Fibroblast of the aortic adventitia (primary cell): ENCODE results near the gene GLCCI1. TPM values are rescaled to one million over a fixed set of nuclear protein-coding genes. Genes with fewer than 3 reads are reported as not detected.
"Not testable (repeated sequence)": the region's sequence is repeated elsewhere in the genome, so short reads cannot be mapped to it uniquely, and the experiment has no call there.

ENCODE experiments used
- DNase-seq: peaks from one replicate; pipeline ENCODE4 v3.0.0-alpha.2; 2010; ENCODE audit warnings: low read depth
- H3K4me3 ChIP-seq: 2 replicates; pipeline ENCODE4 v1.5.1; 2011; ENCODE audit warnings: low read depth, mild to moderate bottlenecking, control low read depth, low read length, moderate library complexity
- CTCF ChIP-seq: IDR thresholded peaks from 2 replicates; pipeline ENCODE4 v1.5.1; 2011; ENCODE audit warnings: mild to moderate bottlenecking, low read length, control low read depth, inconsistent platforms; ENCODE audit not compliant: insufficient read depth
- total RNA-seq: library from RNA; depleted of rRNA; stranded (reverse); fragments of >200 nt; gene quantifications from 2 replicates; pipeline ENCODE4 v1.2.3, GENCODE V29; 2012; ENCODE audit warnings: low replicate concordance

Gene GLCCI1
- total RNA-seq, 1 donor, result 11.7 TPM

- H3K4me3 ChIP-seq, result no peak overlapping the region
- TF ChIP-seq CTCF, result no peak
- no peak for DNase-seq
Observed at GRCh38 chr7:7984424-7984823, 15.8 kb downstream of the GLCCI1 start.

GRCh38 chr7:7988706-7989105, 20.1 kb downstream of the GLCCI1 start:
- no peak overlapping the region for H3K4me3 ChIP-seq
- no peak for TF ChIP-seq CTCF
- no peak for DNase-seq

DNA sequence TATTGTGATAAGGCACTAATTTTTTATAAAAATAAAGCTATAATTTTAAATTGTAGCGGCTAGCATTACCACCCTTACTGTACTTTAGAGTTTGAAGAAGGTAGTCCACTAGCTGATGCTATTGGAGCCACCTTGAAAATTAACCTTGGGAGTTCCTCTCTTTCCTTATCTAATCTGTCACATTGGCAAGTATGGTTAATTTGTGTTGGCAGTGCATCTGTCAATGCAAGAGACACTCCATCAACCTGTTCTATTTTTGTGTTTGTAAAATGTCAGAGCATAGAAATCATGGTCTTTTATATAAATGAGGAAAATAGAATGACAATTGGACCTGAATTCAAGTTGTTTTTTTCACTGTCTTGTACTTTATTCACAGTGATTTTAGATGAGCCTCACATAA, 20.5 kb downstream of the GLCCI1 start:
- H3K4me3 ChIP-seq, result no peak overlapping the region
- DNase-seq, result no peak
- no peak for TF ChIP-seq CTCF

- H3K4me3 ChIP-seq, result no peak overlapping the region
- DNase-seq, result no peak
- TF ChIP-seq CTCF, result no peak
Observed at GRCh38 chr7:7989616-7990440, 21.2 kb downstream of the GLCCI1 start.

DNA sequence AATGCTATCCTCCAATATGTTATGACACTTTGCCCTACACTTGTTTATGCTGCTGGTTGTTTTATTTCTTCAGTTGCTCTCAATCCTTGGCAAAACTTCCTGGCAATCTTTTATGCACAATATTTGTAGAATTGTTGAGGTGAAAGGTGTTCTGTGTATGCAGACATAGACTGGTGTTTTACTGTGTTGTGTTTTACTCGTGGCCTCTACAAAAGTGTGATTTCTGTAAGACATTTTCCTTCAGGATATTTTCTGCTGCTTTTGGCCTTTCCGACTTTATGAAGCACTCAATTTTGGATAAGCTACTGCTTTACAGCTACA, 21.8 kb downstream of the GLCCI1 start:
- DNase-seq, result no peak
- TF ChIP-seq CTCF, result no peak
- H3K4me3 ChIP-seq, result no peak overlapping the region

DNA sequence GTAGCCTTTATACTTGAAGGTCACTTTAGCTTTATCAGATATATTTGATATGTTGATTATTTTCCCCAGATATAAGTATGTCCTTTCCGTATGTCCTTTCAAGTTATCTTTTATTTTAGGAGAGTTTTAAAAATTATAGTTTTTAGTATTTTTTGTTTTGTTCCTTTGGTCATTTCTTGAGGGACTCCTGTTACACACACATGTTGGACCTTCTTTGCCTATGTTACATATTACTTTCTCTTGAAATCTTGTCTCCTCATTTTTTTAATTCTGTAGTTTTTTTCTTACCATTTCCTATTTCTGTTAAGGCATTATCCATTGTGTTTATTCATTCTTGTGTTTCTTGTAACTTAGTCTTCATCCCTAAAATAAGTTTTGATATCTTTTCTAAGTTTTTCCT, 23.9 kb downstream of the GLCCI1 start:
- peak; percentile 15 for DNase-seq
- no peak overlapping the region for H3K4me3 ChIP-seq
- TF ChIP-seq CTCF, result no peak

DNA sequence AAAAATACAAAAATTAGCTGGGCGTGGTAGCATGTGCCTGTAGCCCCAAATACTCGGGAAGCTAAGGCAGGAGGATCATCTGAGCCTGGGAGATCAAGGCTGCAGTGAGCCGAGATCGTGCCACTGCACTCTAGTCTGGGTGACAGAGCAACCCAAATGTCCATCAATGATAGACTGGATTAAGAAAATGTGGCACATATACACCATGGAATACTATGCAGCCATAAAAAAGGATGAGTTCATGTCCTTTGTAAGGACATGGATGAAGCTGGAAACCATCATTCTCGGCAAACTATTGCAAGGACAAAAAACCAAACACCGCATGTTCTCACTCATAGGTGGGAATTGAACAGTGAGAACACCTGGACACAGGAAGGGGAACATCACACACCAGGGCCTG, 26.8 kb downstream of the GLCCI1 start:
- H3K4me3 ChIP-seq, DNase-seq: not testable (repeated sequence)
